Smooth muscle cell (in vitro differentiated cells): ENCODE measurements around the gene SERPINA6. TPM values are rescaled to one million over a fixed set of nuclear protein-coding genes. Genes with fewer than 3 reads are reported as not detected.

Experiments
- DNase-seq: peaks from one replicate; lab custom pipeline; 2025; ENCODE audit not compliant: unreplicated experiment; lab: John Stamatoyannopoulos, UW
- H2AFZ ChIP-seq: fragments of 200-600 bp; sonication (generic); 2 replicates; pipeline ENCODE4 v1.6.0; 2016; ENCODE audit warnings: antibody characterized with exemption, low read depth, mild to moderate bottlenecking
- H3F3A ChIP-seq: fragments of 200-600 bp; sonication (generic); 2 replicates; pipeline ENCODE4 v1.6.0; 2017; ENCODE audit warnings: antibody characterized with exemption, low read depth
- H3K27ac ChIP-seq: fragments of 200-600 bp; sonication (generic); 2 replicates; pipeline ENCODE4 v1.5.1; 2016; ENCODE audit warnings: low read depth, mild to moderate bottlenecking
- H3K27me3 ChIP-seq: fragments of 200-600 bp; sonication (generic); 2 replicates; pipeline ENCODE4 v1.6.1; 2016; ENCODE audit warnings: low read depth, mild to moderate bottlenecking
- H3K36me3 ChIP-seq: fragments of 200-600 bp; sonication (generic); 2 replicates; pipeline ENCODE4 v1.5.1; 2016; ENCODE audit warnings: low read depth
- H3K4me1 ChIP-seq: fragments of 200-600 bp; sonication (generic); 2 replicates; pipeline ENCODE4 v1.5.1; 2016; ENCODE audit warnings: low read depth
- H3K4me2 ChIP-seq: fragments of 200-600 bp; sonication (generic); 2 replicates; pipeline ENCODE4 v1.6.0; 2016; ENCODE audit warnings: mild to moderate bottlenecking
- H3K4me3 ChIP-seq: fragments of 200-600 bp; sonication (generic); 2 replicates; pipeline ENCODE4 v1.5.1; 2016; ENCODE audit warnings: mild to moderate bottlenecking
- H3K79me2 ChIP-seq: fragments of 200-600 bp; sonication (generic); 2 replicates; pipeline ENCODE4 v1.6.0; 2016; ENCODE audit warnings: low read depth, mild to moderate bottlenecking
- H3K9ac ChIP-seq: fragments of 200-600 bp; sonication (generic); 2 replicates; pipeline ENCODE4 v1.6.0; 2016; ENCODE audit warnings: low read depth
- H3K9me3 ChIP-seq: fragments of 200-600 bp; sonication (generic); replicated peaks from 2 replicates; pipeline ENCODE4 v1.5.1; 2016; ENCODE audit warnings: low read depth
- H4K20me1 ChIP-seq: fragments of 200-600 bp; sonication (generic); 2 replicates; pipeline ENCODE4 v1.6.0; 2016; ENCODE audit warnings: low read depth
- WGBS: methylation state at CpG from one replicate; pipeline ENCODE4 v1.1.7; 2016; ENCODE audit warnings: low lambda C conversion rate; 5-methylcytosine and 5-hydroxymethylcytosine counted together
- polyA plus RNA-seq: library from polyadenylated mRNA; unstranded; fragments of >200 nt; fragmentation: Nextera tagmentation; extraction: Ambion mirVana; gene quantifications from 2 replicates; pipeline ENCODE4 v1.2.1, GENCODE V29; 2016
- total RNA-seq: library from RNA; depleted of rRNA; stranded (reverse); fragments of >200 nt; gene quantifications from 2 replicates; pipeline ENCODE4 v1.2.3, GENCODE V29; 2014
- TF ChIP-seq, protein P1 (sequence below): fragments of 200-600 bp; sonication (generic); IDR thresholded peaks from 2 replicates; pipeline ENCODE4 v1.5.1; 2017; ENCODE audit warnings: borderline replicate concordance, mild to moderate bottlenecking, antibody characterized with exemption; ENCODE audit not compliant: insufficient read depth, poor library complexity, severe bottlenecking

SERPINA6 gene
- total and polyA plus RNA-seq, 2 experiments from 2014 or later: not detected

- H2AFZ ChIP-seq: no peak overlapping the region
- TF ChIP-seq, protein P1, sequence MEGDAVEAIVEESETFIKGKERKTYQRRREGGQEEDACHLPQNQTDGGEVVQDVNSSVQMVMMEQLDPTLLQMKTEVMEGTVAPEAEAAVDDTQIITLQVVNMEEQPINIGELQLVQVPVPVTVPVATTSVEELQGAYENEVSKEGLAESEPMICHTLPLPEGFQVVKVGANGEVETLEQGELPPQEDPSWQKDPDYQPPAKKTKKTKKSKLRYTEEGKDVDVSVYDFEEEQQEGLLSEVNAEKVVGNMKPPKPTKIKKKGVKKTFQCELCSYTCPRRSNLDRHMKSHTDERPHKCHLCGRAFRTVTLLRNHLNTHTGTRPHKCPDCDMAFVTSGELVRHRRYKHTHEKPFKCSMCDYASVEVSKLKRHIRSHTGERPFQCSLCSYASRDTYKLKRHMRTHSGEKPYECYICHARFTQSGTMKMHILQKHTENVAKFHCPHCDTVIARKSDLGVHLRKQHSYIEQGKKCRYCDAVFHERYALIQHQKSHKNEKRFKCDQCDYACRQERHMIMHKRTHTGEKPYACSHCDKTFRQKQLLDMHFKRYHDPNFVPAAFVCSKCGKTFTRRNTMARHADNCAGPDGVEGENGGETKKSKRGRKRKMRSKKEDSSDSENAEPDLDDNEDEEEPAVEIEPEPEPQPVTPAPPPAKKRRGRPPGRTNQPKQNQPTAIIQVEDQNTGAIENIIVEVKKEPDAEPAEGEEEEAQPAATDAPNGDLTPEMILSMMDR: no peak
- 81% methylated on average over 7 of the region's 7 CpGs for WGBS
Observed at GRCh38 chr14:94368956-94369355, 45.8 kb upstream of the SERPINA6 start.

GRCh38 chr14:94368243-94368590 lies 45.1 kb upstream of the SERPINA6 start:
- H3K4me1 ChIP-seq: no peaks in the 10 kb centered on the region
- H3F3A ChIP-seq: no peaks in the 10 kb centered on the region
- H2AFZ ChIP-seq: no peak overlapping the region
- H4K20me1 ChIP-seq: no peaks in the 10 kb centered on the region
- DNase-seq: no peak
- WGBS: 96% methylated on average over 3 of the region's 3 CpGs
- H3K4me3 ChIP-seq: no peak overlapping the region
- H3K36me3 ChIP-seq: no peaks in the 10 kb centered on the region
- TF ChIP-seq, protein P1: no peak
- no peaks in the 10 kb centered on the region for H3K9me3 ChIP-seq
- no peaks in the 10 kb centered on the region for H3K27me3 ChIP-seq
- no peaks in the 10 kb centered on the region for H3K79me2 ChIP-seq
- H3K27ac ChIP-seq: no peak overlapping the region
- H3K4me2 ChIP-seq: no peak overlapping the region
- no peak overlapping the region for H3K9ac ChIP-seq

More at GRCh38 chr14:94368956-94369355, 45.8 kb upstream of the SERPINA6 start:
- no peak overlapping the region for H3K9ac ChIP-seq
- H3F3A ChIP-seq: no peaks in the 10 kb centered on the region
- no peak for DNase-seq
- no peaks in the 10 kb centered on the region for H3K4me1 ChIP-seq
- no peaks in the 10 kb centered on the region for H3K79me2 ChIP-seq
- H3K36me3 ChIP-seq: no peaks in the 10 kb centered on the region
- no peaks in the 10 kb centered on the region for H3K27me3 ChIP-seq
- no peak overlapping the region for H3K4me2 ChIP-seq
- H3K27ac ChIP-seq: no peak overlapping the region
- H4K20me1 ChIP-seq: no peaks in the 10 kb centered on the region
- no peaks in the 10 kb centered on the region for H3K9me3 ChIP-seq
- no peak overlapping the region for H3K4me3 ChIP-seq

DNA sequence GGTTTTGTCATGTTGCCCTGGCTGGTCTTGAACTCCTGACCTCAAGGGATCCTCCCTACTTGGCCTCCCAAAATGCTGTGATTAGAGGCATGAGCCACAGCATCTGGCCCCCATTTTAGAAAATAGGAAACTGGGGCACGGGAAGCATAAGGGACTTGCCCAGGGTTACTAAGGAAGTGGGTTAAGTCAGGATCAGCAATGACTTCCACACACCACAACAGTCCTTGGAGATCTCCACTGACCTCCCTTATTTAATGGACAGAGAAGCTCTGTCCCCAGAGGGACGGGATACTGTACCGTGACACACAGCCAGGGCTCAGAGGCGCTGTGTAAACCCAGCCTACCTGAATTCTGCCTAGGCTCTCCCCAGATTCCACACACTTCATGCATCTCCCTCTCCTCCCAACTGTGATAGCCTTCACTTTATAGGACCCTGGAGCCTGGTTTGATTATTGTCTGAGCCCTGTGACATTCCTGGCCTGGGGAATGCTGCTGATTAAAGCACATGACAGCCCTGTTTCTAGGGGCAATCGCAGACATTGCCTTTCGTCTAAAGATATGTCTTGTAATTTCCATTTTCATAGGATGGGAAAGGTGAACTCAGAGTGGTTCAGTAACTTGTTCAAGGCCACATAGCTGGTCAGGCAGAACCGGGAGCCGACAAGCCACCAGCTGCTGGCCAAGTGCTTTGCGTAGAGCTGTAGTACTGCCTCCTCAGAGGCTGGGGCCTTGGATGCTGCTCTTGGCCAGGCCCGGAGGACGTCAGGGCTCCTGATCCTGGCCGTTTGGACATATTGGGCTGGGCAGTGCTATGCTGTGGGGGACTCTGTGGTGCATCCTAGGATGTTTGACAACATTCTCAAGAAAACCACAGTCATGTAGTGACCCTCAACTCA lies 44.5 kb upstream of the SERPINA6 start:
- Histone ChIP-seq H2AFZ (no peak overlapping the region), H3K4me2 (no peak overlapping the region), H3K27me3 (no peaks in the 10 kb centered on the region), H3K79me2 (no peaks in the 10 kb centered on the region), H3F3A (no peaks in the 10 kb centered on the region), H3K9ac (no peak overlapping the region), H3K9me3 (no peaks in the 10 kb centered on the region), H3K36me3 (no peaks in the 10 kb centered on the region), H3K4me1 (no peaks in the 10 kb centered on the region), H3K4me3 (no peak overlapping the region), H4K20me1 (no peaks in the 10 kb centered on the region), H3K27ac (no peak overlapping the region)
- DNase-seq: no peak
- 87% methylated on average over 12 of the region's 12 CpGs for WGBS
- TF ChIP-seq, protein P1: no peak
